OCI-LY1 (cell line): Measurements from ENCODE around the gene ARID5B.

Experiments
- EZH2 ChIP-seq: fragments of 200-600 bp; sonication (generic), shearing (Covaris generic); IDR thresholded peaks from 2 replicates; pipeline ENCODE4 v1.8.0; 2017; ENCODE audit warnings: borderline replicate concordance, mixed run types, mild to moderate bottlenecking, antibody characterized with exemption, low read length, moderate library complexity, mixed read lengths
- TF ChIP-seq, protein P1 (sequence below): fragments of 200-600 bp; sonication (generic), shearing (Covaris generic); IDR thresholded peaks from 2 replicates; pipeline ENCODE4 v1.5.1; 2017; ENCODE audit warnings: mild to moderate bottlenecking, antibody characterized with exemption, low read length, moderate library complexity, mixed read lengths

- TF ChIP-seq, protein P1, sequence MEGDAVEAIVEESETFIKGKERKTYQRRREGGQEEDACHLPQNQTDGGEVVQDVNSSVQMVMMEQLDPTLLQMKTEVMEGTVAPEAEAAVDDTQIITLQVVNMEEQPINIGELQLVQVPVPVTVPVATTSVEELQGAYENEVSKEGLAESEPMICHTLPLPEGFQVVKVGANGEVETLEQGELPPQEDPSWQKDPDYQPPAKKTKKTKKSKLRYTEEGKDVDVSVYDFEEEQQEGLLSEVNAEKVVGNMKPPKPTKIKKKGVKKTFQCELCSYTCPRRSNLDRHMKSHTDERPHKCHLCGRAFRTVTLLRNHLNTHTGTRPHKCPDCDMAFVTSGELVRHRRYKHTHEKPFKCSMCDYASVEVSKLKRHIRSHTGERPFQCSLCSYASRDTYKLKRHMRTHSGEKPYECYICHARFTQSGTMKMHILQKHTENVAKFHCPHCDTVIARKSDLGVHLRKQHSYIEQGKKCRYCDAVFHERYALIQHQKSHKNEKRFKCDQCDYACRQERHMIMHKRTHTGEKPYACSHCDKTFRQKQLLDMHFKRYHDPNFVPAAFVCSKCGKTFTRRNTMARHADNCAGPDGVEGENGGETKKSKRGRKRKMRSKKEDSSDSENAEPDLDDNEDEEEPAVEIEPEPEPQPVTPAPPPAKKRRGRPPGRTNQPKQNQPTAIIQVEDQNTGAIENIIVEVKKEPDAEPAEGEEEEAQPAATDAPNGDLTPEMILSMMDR = no peak
- TF ChIP-seq EZH2 = no peak
Measured at GRCh38 chr10:62054830-62055229, 153.3 kb downstream of the ARID5B start.
